Prostate gland (tissue), 2 donors: ENCODE measurements around the gene DGKZ.

Experiments used
- CTCF ChIP-seq, 4 experiments: fragments of 200-600 bp in 2 of 4; fragments of 450-650 bp in 2 of 4; sonication (generic) in 2 of 4; IDR thresholded peaks; 1 replicate in 3 of 4; 2 replicates in 1 of 4; pipeline ENCODE4 v1.5.1; 2016 to 2019; ENCODE audit warnings: antibody characterized with exemption in 4 of 4, mild to moderate bottlenecking in 2 of 4, moderate library complexity in 2 of 4
- POLR2AphosphoS5 ChIP-seq: sonication (generic); formaldehyde crosslinking; IDR thresholded peaks from one replicate; pipeline ENCODE4 v1.6.1; 2017; ENCODE audit warnings: antibody characterized with exemption

GRCh38 chr11:46321757-46322156, 25.5 kb upstream of the DGKZ start:
- TF ChIP-seq CTCF (IDR thresholded peaks at IDR 0.05) (no peak), POLR2AphosphoS5 (no peak)
